ENCODE results near the gene P2RY12. TPM values are rescaled to one million over a fixed set of nuclear protein-coding genes. Genes with fewer than 3 reads are reported as not detected.

P2RY12 gene
- total RNA-seq, 1 donor from 2014 or later: not detected

DNA sequence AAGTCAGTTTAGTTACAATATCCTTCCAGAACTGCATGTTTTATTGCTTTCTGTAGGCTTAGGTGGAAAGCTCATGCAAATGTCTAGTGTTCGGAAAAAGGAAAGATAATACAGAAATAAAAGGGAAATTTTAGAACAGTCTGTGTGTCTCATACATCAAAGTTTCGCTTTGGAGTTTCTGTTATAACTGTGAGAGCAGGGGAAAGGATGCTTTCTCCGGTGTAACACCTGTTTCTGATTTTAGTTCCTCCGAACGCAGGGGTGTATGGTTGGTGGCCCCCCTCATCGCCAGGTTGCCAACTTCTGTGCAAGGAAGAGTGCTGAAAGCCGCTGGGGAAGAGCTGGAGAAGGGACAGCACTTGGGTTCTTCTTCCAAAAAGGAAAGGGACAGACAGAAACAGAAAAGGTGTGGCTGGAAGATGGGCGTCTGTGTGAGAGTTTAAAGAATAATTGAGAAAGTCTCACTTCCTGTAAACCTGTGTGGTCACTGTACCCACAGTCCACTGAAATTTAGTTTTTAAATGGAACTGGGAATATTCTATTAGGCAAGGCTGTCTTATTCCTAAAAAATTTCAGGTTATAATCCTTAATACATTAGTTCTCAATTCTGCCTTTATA lies 6.7 kb downstream of the P2RY12 start:
- no peak overlapping the region for H3K4me3 Mint-ChIP-seq

DNA sequence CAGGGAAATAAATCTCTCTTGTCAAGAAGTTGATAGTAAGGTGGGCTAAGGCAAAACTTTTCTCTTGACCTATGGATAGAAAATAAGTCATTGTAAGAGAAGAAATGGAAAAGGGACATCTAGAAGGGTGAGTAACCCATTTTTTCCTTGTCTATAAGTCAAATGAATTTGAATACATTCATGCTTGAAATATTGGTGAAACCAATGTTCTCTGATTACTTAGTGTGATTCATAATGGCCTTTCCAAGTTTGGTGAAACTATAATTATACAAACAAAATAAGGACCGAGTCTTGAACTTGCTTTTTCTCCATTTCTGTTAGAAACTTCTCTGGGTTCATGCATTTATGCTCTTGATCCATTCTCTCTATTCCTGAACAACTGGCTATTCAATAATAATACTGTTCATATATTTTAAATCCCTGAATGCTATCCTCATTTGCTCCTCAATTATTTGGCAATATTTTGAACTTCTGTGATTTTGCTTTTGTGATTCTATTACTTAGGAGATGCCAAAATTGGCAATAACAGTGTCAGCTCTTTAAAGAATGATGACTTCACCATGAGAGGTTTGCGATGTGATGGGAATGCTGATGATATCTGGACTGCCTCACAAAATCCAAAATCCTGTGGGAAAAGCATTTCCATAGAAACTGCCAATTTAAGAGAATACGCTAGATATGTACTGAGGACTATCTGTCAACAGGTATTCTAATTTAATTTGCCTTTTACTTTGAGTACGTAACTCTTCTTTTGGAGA lies 12.3 kb downstream of the P2RY12 start:
- DNase-seq (ENCODE audit: low spot score in 2 of 2, unreplicated experiment in 2 of 2): no peak
- no peaks in the 10 kb centered on the region for H3K9me3 Mint-ChIP-seq
- no peak overlapping the region for H3K27ac Mint-ChIP-seq
- no peak overlapping the region for H3K4me3 Mint-ChIP-seq
- TF ChIP-seq, protein P1, sequence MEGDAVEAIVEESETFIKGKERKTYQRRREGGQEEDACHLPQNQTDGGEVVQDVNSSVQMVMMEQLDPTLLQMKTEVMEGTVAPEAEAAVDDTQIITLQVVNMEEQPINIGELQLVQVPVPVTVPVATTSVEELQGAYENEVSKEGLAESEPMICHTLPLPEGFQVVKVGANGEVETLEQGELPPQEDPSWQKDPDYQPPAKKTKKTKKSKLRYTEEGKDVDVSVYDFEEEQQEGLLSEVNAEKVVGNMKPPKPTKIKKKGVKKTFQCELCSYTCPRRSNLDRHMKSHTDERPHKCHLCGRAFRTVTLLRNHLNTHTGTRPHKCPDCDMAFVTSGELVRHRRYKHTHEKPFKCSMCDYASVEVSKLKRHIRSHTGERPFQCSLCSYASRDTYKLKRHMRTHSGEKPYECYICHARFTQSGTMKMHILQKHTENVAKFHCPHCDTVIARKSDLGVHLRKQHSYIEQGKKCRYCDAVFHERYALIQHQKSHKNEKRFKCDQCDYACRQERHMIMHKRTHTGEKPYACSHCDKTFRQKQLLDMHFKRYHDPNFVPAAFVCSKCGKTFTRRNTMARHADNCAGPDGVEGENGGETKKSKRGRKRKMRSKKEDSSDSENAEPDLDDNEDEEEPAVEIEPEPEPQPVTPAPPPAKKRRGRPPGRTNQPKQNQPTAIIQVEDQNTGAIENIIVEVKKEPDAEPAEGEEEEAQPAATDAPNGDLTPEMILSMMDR (IDR thresholded peaks at IDR 0.05; ENCODE audit: unreplicated experiment): no peak
- peaks cover 9% of the 10 kb centered on the region for H3K36me3 Mint-ChIP-seq
- H3K4me1 Mint-ChIP-seq: no peaks in the 10 kb centered on the region
- H3K27me3 Mint-ChIP-seq (ENCODE audit: low read depth): no peaks in the 10 kb centered on the region

More for the DNA sequence above, 6.7 kb downstream of the P2RY12 start:
- Mint-ChIP-seq H3K9me3 (no peaks in the 10 kb centered on the region), H3K27ac (no peak overlapping the region), H3K4me1 (no peaks in the 10 kb centered on the region), H3K36me3 (peaks cover 2% of the 10 kb centered on the region), H3K27me3 (ENCODE audit: low read depth) (no peaks in the 10 kb centered on the region)
- DNase-seq (ENCODE audit: low spot score in 2 of 2, unreplicated experiment in 2 of 2): no peak
- TF ChIP-seq, protein P1 (IDR thresholded peaks at IDR 0.05; ENCODE audit: unreplicated experiment): no peak

DNA sequence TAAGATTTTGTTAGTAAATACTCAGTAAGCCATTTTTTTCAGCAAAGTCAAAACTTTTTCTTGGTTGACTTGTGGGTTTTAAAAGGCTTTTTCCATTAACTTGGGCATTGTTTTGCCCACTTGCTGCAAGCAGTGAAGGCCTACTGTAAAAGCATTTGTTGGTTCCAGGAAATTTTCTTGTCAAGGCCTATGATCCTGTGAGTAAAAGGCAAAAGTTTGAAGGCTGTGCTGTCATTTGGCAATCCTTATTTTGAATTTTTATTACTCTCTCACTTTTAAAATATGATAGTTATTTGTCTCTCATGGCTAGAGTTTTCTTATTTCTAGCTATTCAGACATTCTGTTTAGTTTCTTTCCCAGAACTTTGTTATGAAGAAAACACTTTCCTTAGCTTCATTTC lies 13.0 kb downstream of the P2RY12 start:
- peaks cover 9% of the 10 kb centered on the region for H3K36me3 Mint-ChIP-seq
- TF ChIP-seq, protein P1 (IDR thresholded peaks at IDR 0.05; ENCODE audit: unreplicated experiment): no peak
- H3K9me3 Mint-ChIP-seq: no peaks in the 10 kb centered on the region
- no peaks in the 10 kb centered on the region for H3K27me3 Mint-ChIP-seq (ENCODE audit: low read depth)
- no peak for DNase-seq (ENCODE audit: low spot score in 2 of 2, unreplicated experiment in 2 of 2)
- no peak overlapping the region for H3K4me3 Mint-ChIP-seq
- H3K4me1 Mint-ChIP-seq: no peaks in the 10 kb centered on the region
- no peak overlapping the region for H3K27ac Mint-ChIP-seq

DNA sequence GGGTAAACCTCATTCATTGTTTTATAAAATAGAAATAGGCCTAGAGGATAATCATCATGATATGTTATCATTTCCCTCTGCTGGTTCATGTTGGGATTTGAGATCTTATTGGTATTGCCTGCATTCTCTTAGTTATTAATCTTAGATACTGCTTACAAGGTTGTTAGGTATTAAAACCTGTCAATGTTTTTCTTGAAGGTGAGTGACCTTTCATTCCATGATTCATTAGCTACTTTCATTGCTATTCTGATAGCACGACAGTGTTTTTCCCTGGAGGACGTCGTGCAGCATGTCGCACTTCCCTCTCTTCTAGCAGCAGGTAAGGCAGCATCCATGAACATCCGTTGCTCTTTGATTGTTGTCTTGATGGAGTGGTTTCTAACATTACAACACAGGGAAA lies 17.1 kb downstream of the P2RY12 start:
- no peaks in the 10 kb centered on the region for H3K9me3 Mint-ChIP-seq
- TF ChIP-seq, protein P1 (IDR thresholded peaks at IDR 0.05; ENCODE audit: unreplicated experiment): no peak
- no peak for DNase-seq (ENCODE audit: low spot score in 2 of 2, unreplicated experiment in 2 of 2)
- H3K4me3 Mint-ChIP-seq: no peak overlapping the region
- peaks cover 8% of the 10 kb centered on the region for H3K4me1 Mint-ChIP-seq
- no peak overlapping the region for H3K27ac Mint-ChIP-seq
- no peaks in the 10 kb centered on the region for H3K27me3 Mint-ChIP-seq (ENCODE audit: low read depth)
- peaks cover 10% of the 10 kb centered on the region for H3K36me3 Mint-ChIP-seq

DNA sequence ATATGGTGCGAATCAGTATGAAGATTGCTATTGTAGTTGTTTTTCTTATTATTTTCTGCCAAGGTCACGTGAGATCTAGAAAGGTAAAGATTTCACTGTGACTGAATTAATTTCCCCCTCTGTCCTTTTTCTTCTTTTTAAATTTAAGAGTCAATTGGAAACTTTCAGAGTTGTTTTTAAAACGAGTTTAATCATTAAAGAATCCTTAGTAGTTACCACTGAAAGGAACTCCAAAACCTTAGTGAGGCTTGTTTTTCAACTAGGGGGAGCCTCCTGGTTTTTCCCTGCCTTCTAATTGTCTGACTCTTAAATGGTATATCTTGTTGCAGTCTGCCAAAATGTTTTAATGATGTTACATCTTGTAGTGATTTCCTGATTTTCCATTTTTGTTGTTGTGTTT lies 17.6 kb downstream of the P2RY12 start:
- Mint-ChIP-seq H3K27ac (no peak overlapping the region), H3K4me1 (peaks cover 12% of the 10 kb centered on the region), H3K36me3 (peaks cover 8% of the 10 kb centered on the region), H3K9me3 (no peaks in the 10 kb centered on the region), H3K4me3 (no peak overlapping the region), H3K27me3 (ENCODE audit: low read depth) (no peaks in the 10 kb centered on the region)
- no peak for DNase-seq (ENCODE audit: low spot score in 2 of 2, unreplicated experiment in 2 of 2)
- TF ChIP-seq, protein P1 (IDR thresholded peaks at IDR 0.05; ENCODE audit: unreplicated experiment): no peak

Measured in mesothelial cell of epicardium (in vitro differentiated cells).